Fibroblast of pulmonary artery (primary cell): Measurements from ENCODE around the gene GASK1B.

ENCODE experiments used
- DNase-seq: peaks from one replicate; pipeline ENCODE4 v3.0.0-alpha.2; 2010; ENCODE audit warnings: low read depth
- H3K4me3 ChIP-seq: replicated peaks from 2 replicates; pipeline ENCODE4 v1.5.1; 2011; ENCODE audit warnings: low read depth, mild to moderate bottlenecking, control low read depth, low read length, moderate library complexity
- CTCF ChIP-seq: IDR thresholded peaks from 2 replicates; pipeline ENCODE4 v1.5.1; 2011; ENCODE audit warnings: mild to moderate bottlenecking, control low read depth, low read length, inconsistent platforms; ENCODE audit errors: missing control alignments

The GASK1B gene

GRCh38 chr4:158155656-158156356, 17.0 kb downstream of the GASK1B start:
- no peak overlapping the region for H3K4me3 ChIP-seq
- TF ChIP-seq CTCF = no peak
- no peak for DNase-seq

- DNase-seq = no peak
- H3K4me3 ChIP-seq = no peak overlapping the region
- no peak for TF ChIP-seq CTCF
These were observed 25.7 kb downstream of the GASK1B start for GRCh38 chr4:158147151-158147550.

GRCh38 chr4:158146736-158147135, 26.1 kb downstream of the GASK1B start:
- no peak overlapping the region for H3K4me3 ChIP-seq
- no peak for DNase-seq
- TF ChIP-seq CTCF = no peak

GRCh38 chr4:158139086-158139485, 33.7 kb downstream of the GASK1B start:
- no peak for TF ChIP-seq CTCF
- DNase-seq = peak; percentile 20
- no peak overlapping the region for H3K4me3 ChIP-seq

- H3K4me3 ChIP-seq = no peak overlapping the region
- DNase-seq = no peak
- no peak for TF ChIP-seq CTCF
These were observed 38.6 kb downstream of the GASK1B start for GRCh38 chr4:158134222-158134621.

- no peak for DNase-seq
- no peak overlapping the region for H3K4me3 ChIP-seq
- TF ChIP-seq CTCF = no peak
These were observed 39.3 kb downstream of the GASK1B start for GRCh38 chr4:158133551-158133950.

- no peak for TF ChIP-seq CTCF
- no peak for DNase-seq
- no peak overlapping the region for H3K4me3 ChIP-seq
These were observed 41.8 kb downstream of the GASK1B start for GRCh38 chr4:158131027-158131426.
